GM19372 (cell line): ENCODE data around the gene PML.
"Not testable (repeated sequence)": the region's sequence is repeated elsewhere in the genome, so short reads cannot be mapped to it uniquely, and the experiment has no call there.

Experiments
- ATAC-seq: cut with Tn5 transposase; IDR thresholded peaks from one replicate; pipeline ENCODE4 v1.9.1; 2021; ENCODE audit warnings: mild to moderate bottlenecking, low read depth, moderate library complexity; ENCODE audit not compliant: unreplicated experiment

The PML gene

DNA sequence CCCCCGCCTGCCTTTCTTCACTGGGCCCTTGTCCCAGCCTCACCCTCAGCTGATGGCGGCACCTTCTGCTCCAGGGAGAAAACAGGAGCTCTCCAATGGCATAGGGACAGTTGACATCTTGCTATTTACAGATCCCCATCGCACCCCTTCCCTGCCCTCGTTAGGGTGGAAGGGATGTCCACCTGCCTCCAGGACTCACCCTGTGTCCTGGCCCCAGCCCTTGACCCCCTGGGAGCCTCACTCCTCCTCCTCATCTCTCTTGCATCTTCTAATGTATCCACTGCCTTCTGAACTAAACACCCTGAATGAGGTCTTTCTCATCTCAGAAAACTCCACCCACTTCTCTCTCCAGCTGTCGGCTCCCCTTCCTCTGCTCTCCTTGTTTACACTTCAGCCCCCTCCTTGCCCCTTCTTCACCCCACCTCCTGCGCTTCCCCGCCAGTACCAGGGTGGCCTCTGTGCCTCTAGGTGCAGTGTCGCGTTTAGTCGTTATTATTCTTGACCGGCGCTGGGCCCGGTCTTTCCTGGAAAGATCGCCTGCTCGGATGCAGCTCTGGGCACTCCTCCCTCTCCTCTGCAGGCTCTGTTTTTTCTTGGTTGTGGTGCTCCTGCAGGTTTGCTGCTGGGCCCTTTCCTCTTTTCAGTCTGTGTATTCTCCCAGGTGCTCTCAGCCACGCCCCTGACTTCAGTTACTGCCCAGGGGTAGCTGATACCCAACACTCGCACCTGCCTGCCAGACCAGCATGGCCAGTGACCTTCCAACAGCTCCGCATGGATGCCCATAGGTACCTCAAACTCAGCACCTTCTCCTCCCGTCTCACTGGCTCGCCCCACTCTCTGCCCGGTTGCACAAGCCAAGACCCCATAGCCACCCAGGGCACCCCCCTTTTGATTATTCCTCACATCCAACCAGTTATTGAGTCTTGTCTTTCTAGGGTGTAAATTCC, 42.9 kb downstream of the PML start:
- ATAC-seq, result no peak

DNA sequence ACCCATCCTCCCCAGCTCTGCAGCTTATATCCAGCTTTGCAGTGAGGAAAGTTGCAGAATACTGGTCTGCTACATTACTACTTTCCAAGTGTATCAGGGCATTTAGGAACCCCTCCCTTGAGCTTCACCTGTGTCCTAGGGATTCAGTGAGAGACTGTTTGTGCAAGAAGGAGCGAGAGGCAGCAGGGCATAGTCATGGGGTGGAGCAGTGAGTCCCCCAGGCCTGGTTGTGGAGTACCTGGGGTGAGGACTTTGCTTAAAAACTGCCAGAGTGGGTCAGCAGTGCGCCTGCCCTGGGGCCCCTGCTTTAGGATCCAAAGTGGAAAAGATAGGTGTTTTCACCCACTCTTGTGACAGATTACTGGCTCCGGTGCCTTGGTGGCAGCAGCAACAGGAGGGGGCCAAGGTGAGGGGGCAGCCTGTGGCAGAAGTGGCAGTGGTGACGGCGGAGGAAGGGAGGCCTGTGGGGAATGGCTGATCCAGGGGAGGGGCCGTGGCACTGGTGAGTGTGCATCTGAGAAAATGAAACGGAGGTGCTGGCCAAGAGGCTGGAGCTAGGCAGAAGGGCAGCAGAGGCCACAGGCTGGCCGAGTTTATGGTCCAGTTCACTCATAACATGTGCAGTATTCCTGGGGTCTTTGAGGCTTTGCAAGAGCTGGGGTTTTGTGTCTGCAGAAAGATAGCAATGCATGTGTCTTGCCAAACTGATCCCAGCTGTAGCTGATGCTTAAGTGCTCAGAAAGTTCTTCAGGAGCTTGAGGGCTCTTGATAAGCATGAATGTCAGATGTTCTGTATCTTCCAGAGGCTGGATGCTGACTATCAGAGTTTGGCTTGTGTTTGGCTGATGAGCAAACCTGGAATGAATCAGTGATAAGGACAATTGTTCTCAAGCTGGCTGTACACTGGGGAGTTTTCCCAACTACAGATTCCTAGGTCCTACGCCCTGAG, 44.5 kb downstream of the PML start:
- ATAC-seq, result no peak

DNA sequence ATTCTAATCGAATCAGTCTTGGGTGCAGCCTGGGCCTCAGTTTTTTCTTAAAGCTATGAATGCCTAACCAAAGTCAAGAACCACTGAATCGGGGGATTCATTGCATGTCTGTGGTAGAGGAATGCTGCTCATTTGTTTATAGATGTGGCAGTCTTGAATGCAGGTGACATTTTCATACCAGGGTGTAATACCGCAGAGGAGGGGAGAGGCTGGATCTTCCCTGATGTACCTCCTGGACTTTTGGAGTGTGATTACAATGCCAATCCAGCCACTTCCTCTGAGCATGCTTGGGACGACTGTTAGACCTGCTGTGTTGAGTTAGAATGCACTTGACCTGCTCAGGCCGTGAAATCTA, 45.1 kb downstream of the PML start:
- ATAC-seq, result no peak

DNA sequence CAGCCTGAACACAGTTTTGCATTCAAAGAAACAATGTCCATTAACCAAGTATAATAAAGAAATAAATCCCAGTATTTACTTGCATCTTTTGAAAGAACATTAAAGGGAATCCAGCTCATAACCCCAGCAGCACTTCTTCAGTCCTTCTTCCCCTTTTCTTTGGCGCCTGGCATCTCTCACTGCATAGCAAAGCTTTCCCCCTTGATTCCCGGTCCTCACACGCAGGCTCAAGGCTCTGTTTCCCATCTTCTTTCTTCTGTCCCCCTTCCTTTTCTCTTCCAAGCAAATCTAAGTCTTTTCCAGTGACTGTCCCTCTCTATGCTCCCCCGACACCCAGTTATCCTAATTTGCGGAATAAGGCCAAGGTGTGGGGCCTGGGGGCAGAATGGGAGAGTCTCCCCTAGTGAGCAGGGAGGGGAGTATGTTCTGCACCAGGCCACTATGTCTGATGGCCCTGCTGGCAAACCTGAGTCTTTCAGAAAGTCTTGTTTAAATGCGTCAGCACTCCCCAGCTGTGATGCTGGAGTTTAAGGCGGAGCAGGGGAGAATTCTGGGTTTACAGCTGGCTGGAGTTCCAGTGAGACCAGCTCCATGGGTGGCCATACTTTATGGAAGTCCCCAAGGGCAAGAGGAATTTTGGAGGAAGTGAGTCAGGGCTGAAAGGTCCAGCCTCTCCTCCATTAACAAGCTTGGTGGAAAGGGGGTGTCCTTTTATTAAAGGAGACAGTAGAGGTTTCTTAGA, 45.8 kb downstream of the PML start:
- ATAC-seq, result no peak

DNA sequence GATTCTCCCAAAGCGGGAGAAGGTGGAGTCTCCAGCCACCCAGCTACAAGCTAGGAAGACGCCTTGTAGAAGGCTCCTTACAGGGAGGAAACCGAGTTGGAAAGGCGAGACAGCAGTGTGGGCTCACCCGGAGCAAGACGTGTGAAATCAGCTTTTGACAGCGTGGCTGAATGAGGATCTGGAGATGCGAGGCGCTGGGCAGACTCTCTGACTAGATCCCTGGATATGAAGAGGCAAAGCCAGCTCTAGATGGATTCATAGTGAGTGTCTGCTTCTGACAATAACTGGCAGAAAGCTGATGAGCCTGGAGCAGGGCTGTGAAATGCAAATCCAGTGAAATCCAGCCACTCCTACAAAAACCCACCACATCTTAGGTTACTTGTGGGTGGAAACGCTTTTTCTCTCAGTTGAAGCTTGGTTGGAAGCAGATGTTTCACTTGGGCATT, 46.8 kb downstream of the PML start:
- ATAC-seq, result no peak

DNA sequence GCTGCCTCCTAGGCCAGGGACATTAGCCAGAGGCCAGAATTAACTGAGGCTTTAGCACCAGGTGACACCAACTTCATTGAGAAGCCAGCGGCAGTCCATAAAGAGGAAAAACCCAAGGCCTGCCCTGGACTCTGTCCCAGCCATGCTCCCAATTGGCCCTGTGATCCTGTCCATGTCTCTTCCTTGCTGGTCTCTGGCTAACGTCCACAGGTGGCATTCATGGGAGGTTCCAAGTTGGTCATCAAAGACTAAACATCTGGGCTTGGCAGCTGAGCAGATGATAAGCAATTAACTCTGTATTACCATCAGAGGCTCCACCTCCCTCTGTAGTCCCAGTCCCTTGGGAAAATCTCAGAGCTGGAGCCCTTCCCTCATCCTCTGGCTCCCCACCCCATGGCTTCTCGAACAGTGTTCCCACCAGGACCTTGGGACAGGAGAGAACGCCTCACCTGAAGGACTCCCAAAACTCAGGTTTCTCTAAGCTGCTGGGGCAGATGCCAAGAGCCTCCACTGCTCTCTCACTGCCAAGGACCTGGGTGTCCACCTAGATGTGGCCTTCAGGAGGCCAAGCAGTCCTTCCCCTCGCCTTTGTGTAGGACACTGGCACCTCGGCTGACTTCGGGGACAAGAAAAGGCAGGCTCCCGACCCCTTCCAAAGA, 47.4 kb downstream of the PML start:
- no peak for ATAC-seq

DNA sequence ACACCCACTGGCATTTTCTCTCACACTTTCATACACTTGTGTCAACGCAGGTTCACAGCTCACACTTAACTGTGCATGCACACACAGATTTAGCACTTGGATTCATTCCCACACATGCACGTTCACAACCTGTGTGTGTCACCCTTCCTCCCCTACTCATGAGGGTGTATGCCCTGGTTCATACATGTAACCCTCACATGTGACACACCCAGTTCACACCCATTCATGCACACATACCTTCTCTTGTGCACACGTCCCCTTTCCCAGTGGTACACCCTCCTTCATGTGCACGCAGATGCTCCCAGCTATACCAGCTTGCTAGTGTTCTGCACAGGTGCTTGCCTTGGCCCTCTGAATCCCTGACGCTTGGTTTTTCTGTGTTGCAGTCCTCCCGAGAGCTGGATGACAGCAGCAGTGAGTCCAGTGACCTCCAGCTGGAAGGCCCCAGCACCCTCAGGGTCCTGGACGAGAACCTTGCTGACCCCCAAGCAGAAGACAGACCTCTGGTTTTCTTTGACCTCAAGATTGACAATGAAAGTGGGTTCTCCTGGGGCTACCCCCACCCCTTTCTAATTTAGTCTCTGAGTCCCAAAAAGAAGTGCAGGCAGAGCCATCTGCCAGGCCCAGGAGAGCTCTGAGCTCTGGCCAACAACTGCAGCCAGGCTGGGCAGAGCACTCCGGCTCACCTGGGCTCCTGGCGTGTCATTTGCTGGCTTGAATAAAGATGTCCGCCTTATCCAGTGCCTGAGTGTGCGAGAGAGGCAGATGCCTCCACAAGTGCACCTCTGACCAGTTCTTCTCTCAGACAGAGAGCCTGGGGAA, 48.3 kb downstream of the PML start:
- ATAC-seq, result no peak

DNA sequence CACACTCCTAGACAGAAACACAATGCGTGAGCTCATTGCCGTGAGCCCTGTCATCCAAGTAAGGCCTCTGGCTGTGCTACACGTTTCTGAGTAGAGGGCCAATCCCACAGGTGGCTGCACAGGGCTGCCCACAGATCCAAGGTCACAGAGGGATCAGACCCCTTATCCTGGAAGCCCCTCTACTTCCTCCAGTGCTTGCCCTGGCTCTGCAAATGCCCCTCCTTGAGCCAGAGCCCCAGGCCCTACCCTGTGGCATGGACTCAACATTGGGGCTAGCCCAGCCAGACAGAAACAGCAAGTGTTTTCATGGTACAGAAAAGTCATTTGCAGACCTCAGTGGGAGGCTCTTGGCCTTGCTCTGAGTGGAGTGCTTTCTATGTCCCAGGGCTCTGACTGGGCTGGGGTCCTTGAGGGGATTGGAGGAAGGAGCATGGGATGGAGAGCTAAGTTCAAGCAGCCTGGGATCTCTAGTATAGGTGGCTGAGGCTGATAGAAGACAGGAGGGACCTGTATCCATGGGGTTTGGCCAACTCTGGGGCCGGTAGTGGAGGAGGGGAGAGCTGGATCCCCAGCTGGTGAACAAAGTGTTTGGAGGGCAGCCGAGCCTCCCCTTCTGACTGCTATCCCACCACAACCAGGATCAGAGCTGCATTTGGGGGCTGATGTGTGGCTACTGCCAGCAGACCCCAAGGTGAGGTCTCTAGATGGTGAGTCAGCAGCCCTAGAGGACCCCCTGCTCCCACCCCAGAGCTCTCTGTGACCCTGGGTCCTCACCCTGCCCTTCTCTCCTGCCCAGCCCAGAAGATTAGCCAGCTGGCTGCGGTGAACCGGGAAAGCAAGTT, 49.1 kb downstream of the PML start:
- ATAC-seq, result no peak

DNA sequence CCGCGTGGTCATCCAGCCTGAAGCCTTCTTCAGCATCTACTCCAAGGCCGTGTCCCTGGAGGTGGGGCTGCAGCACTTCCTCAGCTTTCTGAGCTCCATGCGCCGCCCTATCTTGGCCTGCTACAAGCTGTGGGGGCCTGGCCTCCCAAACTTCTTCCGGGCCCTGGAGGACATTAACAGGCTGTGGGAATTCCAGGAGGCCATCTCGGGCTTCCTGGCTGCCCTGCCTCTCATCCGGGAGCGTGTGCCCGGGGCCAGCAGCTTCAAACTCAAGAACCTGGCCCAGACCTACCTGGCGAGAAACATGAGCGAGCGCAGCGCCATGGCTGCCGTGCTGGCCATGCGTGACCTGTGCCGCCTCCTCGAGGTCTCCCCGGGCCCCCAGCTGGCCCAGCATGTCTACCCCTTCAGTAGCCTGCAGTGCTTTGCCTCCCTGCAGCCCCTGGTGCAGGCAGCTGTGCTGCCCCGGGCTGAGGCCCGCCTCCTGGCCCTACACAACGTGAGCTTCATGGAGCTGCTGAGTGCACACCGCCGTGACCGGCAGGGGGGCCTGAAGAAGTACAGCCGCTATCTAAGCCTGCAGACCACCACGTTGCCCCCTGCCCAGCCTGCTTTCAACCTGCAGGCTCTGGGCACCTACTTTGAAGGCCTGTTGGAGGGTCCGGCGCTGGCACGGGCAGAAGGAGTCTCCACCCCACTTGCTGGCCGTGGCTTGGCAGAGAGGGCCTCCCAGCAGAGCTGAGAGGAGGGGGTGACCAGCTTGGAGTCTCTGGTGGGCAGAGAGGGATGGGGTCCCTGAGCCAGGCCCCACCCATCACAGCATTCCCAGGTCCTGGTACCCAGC, 50.0 kb downstream of the PML start:
- ATAC-seq, result no peak

DNA sequence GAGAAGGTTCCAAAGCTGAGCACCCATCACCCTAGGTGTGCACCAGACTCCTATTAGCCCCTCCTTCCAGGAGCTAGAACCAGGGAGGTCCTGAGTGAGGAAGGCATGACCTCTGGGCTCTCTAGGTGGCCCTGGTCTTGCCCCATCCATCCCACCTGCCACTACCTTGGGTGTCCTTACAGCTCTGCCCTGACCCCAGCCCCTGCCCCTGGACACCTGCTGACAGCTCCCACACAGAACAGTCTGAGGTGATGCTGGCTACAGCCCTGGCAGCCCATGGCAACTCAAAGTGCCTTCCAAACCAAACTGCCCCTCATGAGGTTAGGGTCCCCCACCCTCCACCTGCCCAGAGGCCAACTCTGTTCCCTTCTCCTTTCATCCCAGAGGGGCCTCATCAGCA, 50.7 kb downstream of the PML start:
- no peak for ATAC-seq

DNA sequence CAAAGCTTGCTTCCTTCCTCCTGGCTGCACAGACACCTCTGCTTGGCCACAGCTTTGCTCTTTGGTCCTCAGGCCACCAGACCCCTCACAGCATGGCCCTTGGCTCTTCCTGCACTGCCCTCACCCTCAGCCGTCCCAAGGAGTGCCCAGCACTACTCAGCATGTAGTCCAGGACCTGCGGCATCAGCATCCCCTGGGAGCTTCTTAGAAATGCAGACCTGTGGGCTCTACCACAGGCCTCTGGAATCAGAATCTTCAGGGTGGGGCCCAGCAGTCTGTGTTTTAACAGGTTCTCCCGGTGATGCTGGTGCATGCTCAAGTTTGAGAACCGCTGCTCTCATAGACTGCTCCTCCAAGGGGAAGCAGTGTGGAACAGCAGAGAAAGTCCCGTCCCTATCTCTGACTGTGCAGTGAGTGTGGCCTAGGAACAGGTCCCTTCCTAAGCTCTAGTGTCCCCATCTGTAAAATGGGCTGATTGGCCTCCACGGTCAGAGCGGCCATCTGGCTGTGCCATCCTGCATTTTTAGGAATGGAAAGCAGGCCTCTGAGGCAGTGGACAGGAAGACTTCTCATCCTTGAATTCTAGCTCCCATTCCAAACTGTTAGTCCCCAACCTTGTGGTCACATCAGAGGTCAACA, 51.2 kb downstream of the PML start:
- no peak for ATAC-seq

DNA sequence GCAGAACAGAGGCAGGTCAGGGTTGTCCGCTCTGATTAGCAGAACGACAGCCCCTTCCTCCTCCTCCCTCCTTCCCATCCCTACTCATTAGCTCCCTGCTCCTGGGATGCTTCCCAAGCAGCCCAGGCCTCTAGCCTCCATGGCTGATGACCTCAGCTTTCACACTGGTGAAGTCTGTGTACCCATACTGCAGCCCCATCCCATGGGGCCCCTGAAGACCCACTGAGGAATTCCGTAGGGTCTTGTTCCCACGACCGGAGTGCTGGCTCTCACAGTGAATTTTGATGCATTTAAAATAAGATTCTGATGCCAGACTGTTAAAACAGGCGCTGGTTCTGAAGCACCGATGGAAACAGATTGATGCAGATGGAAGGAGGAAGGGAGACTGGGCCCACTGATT, 51.8 kb downstream of the PML start:
- ATAC-seq, result no peak

DNA sequence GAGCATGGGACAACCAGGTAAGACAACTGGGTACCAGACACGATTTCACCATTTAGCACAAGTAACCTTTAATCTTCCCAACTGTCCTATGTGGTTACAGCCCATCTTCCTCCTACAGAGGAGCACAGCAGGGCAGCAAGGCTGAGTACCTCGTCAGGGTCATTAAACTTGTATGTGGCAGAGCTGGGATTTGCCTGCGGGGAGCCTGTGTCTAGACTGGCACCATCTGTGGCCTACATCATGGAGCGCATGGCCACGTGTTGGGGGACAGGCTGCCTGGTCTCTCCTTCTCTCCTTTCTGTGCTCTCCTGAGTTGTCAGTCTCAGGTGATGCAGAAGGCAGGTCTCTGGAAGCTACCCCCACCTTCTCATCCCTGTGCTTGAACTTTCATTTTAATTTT, 55.6 kb downstream of the PML start:
- no peak for ATAC-seq

DNA sequence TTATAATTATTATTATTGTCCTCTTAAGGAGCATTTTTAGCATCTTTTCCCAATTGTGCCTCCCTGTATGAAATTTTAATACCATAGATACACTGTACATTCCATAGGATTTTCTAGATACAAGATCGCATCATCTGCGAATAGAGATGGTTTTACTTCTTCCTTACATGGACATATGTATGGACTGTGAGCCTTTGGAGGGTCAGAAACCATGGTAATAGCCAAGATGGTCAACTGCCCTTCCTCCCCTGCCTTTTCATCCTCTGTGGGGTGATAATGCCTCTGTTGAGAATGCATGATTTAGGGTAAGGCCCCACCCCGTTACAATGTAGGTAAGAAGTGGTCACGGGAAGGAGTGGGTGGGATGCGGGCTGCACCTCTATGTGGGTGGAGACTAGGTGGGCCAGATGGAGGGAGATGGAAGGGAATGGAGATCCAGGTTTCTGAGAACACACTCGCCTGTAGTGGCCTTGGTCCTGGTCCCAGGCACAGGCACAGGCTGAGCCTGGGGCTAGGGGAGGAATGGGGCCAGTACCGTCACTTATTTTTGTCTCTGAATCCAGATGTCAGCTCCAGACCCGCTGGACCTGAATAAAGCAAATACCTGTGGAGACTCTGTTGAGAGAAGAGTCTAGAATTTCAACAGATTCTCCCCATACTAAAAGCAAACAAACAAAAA, 56.2 kb downstream of the PML start:
- no peak for ATAC-seq

DNA sequence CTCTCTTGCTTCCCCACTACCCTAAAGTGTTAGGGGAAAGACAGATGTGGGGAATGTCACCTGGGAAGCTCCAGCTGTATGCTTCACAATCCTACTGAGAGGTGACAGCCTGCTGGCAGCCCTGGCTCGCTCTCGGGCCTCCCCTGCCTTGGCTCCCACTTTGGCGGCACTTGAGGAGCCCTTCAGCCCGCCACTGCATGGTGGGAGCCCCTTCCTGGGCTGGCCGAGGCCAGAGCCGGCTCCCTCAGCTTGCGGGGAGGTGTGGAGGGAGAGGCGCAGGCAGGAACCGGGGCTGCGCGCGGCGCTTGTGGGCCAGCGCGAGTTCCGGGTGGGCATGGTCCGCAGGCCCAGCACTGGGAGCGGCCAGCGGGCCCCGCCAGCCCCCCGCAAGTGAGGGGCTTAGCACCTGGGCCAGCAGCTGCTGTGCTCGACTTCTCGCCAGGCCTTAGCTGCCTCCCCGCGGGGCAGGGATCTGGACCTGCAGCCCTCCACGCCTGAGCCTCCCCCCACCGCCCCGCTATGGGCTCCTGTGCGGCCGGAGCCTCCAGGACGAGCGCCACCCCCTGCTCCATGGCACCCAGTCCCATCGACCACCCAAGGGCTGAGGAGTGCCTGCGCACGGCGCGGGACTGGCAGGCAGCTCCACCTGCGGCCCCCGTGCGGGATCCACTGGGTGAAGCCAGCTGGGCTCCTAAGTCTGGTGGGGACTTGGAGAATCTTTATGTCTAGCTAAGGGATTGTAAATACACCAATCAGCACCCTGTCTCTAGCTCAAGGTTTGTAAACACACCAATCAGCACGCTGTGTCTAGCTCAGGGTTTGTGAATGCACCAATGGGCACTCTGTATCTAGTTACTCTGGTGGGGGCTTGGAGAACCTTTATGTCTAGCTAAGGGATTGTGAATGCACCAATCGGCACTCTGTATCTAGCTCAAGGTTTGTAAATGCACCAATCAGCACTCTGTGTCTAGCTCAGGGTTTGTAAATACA, 58.0 kb downstream of the PML start:
- not testable (repeated sequence) for ATAC-seq
